Endothelial cell of umbilical vein (primary cell): Measurements from ENCODE around the gene MYO15A. TPM values are rescaled to one million over a fixed set of nuclear protein-coding genes. Genes with fewer than 3 reads are reported as not detected.

ENCODE experiments used
- BruUV-seq: library from RNA; stranded (reverse); fragments of 400-500 nt; replicated peaks from 2 replicates; lab custom pipeline; 2021; lab: Mats Ljungman, UMichigan
- CTCF ChIA-PET: fragments of 300-600, 350-600 bp; sonication (Branson Sonifier 250); formaldehyde crosslinking; loops from one replicate; lab custom pipeline; 2021; ENCODE audit warnings: antibody characterized with exemption, inconsistent platforms; lab: Charles Lee
- POLR2A ChIA-PET: fragments of 300-600, 350-600 bp; sonication (Branson Sonifier 250); formaldehyde crosslinking; loops from one replicate; lab custom pipeline; 2021; ENCODE audit warnings: antibody characterized with exemption, inconsistent platforms; lab: Charles Lee
- DNase-seq: peaks from one replicate; pipeline ENCODE4 v3.0.0-alpha.2; 2011; ENCODE audit warnings: low read depth, low spot score
- FAIRE-seq: peaks from 2 replicates; lab custom pipeline; 2011; peaks lifted over from hg19 to GRCh38; lab: Jason Lieb, UNC
- H2AFZ ChIP-seq: 2 replicates; pipeline ENCODE4 v1.6.0; 2012; ENCODE audit warnings: low read depth, low read length, control low read depth, inconsistent platforms
- H3K27ac ChIP-seq: 2 replicates; pipeline ENCODE4 v1.5.1; 2011; ENCODE audit warnings: low read depth, mild to moderate bottlenecking, control low read depth, low read length, moderate library complexity; ENCODE audit not compliant: insufficient read depth
- H3K27me3 ChIP-seq, 2 experiments: 2 replicates each; pipeline versions ENCODE4 v1.6.0 to v1.6.1; 2011; ENCODE audit warnings: low read length in 2 of 2, mixed read lengths in 1 of 2; ENCODE audit not compliant: control insufficient read depth in 2 of 2, insufficient read depth in 2 of 2
- H3K36me3 ChIP-seq, 2 experiments: 2 replicates in 1 of 2; 3 replicates in 1 of 2; pipeline ENCODE4 v1.5.1; 2011; ENCODE audit warnings: low read length in 2 of 2, mild to moderate bottlenecking in 1 of 2, moderate library complexity in 1 of 2; ENCODE audit not compliant: control insufficient read depth in 2 of 2, insufficient read depth in 2 of 2; ENCODE audit errors: extremely low read depth in 1 of 2
- H3K4me1 ChIP-seq: 3 replicates; pipeline ENCODE4 v1.5.1; 2011; ENCODE audit warnings: mild to moderate bottlenecking, low read length; ENCODE audit not compliant: control insufficient read depth, insufficient read depth; ENCODE audit errors: extremely low read depth
- H3K4me2 ChIP-seq: 2 replicates; pipeline ENCODE4 v1.6.1; 2011; ENCODE audit warnings: low read length, control low read depth, mixed read lengths; ENCODE audit not compliant: insufficient read depth
- H3K4me3 ChIP-seq, 3 experiments: fragments of 200-600 bp in 1 of 3; sonication (generic), shearing (Covaris generic) in 1 of 3; replicated peaks in 1 of 3; 2 replicates each; pipeline ENCODE4 v1.5.1; 2011 to 2016; ENCODE audit warnings: control low read depth in 3 of 3, low read length in 3 of 3, mild to moderate bottlenecking in 2 of 3, inconsistent platforms in 1 of 3, low read depth in 1 of 3, moderate library complexity in 1 of 3; ENCODE audit not compliant: insufficient read depth in 1 of 3
- H3K79me2 ChIP-seq: 2 replicates; pipeline ENCODE4 v1.6.0; 2012; ENCODE audit warnings: low read length, inconsistent platforms; ENCODE audit not compliant: control insufficient read depth, insufficient read depth
- H3K9ac ChIP-seq: replicated peaks from 2 replicates; pipeline ENCODE3; 2011; ENCODE audit warnings: low read length, control low read depth; ENCODE audit not compliant: insufficient read depth; ENCODE audit errors: extremely low read depth
- H3K9me1 ChIP-seq: replicated peaks from 3 replicates; pipeline ENCODE4 v1.6.0; 2011; ENCODE audit warnings: mild to moderate bottlenecking, low read length; ENCODE audit not compliant: control insufficient read depth, insufficient read depth; ENCODE audit errors: extremely low read depth
- H3K9me3 ChIP-seq: replicated peaks from 2 replicates; pipeline ENCODE4 v1.5.1; 2012; ENCODE audit warnings: low read length, inconsistent platforms; ENCODE audit not compliant: control insufficient read depth, insufficient read depth
- H4K20me1 ChIP-seq: replicated peaks from 2 replicates; pipeline ENCODE3; 2011; ENCODE audit warnings: mild to moderate bottlenecking, low read length; ENCODE audit not compliant: control insufficient read depth, insufficient read depth; ENCODE audit errors: extremely low read depth
- CTCF ChIP-seq, 2 donors: IDR thresholded peaks; 1 replicate in 1 of 2; 2 replicates in 1 of 2; pipeline ENCODE4 v1.5.1; 2011; ENCODE audit warnings: low read length in 2 of 2, mild to moderate bottlenecking in 2 of 2, moderate library complexity in 2 of 2, control low read depth in 1 of 2, inconsistent platforms in 1 of 2, low read depth in 1 of 2; ENCODE audit not compliant: insufficient read depth in 1 of 2; ENCODE audit errors: extremely low read depth in 1 of 2
- EZH2 ChIP-seq: IDR thresholded peaks from 2 replicates; pipeline ENCODE4 v1.6.1; 2012; ENCODE audit warnings: borderline replicate concordance, low read depth, mild to moderate bottlenecking, moderate library complexity, low read length, inconsistent platforms; ENCODE audit not compliant: severe bottlenecking
- FOS ChIP-seq: IDR thresholded peaks from 2 replicates; pipeline ENCODE4 v1.6.1; 2011; ENCODE audit warnings: mild to moderate bottlenecking, low read length, moderate library complexity, borderline replicate concordance; ENCODE audit not compliant: insufficient read depth
- GATA2 ChIP-seq: IDR thresholded peaks from 2 replicates; pipeline ENCODE4 v1.7.0; 2011; ENCODE audit warnings: low read depth, mild to moderate bottlenecking, moderate library complexity, mixed read lengths, low read length; ENCODE audit not compliant: insufficient read length, insufficient read depth
- JUN ChIP-seq: IDR thresholded peaks from 2 replicates; pipeline ENCODE4 v1.6.1; 2011; ENCODE audit warnings: borderline replicate concordance, low read depth; ENCODE audit not compliant: insufficient read length, insufficient read depth
- MAX ChIP-seq: IDR thresholded peaks from 2 replicates; pipeline ENCODE4 v1.6.1; 2011; ENCODE audit not compliant: insufficient read depth, insufficient read length
- MYC ChIP-seq: IDR thresholded peaks from one replicate; pipeline ENCODE4 v1.6.1; 2011; ENCODE audit warnings: mild to moderate bottlenecking, low read depth, low read length
- POLR2A ChIP-seq: IDR thresholded peaks from 2 replicates; pipeline ENCODE4 v1.6.1; 2012; ENCODE audit warnings: low read depth, mild to moderate bottlenecking, control low read depth, low read length
- POLR2AphosphoS5 ChIP-seq: IDR thresholded peaks from 2 replicates; pipeline ENCODE4 v1.6.1; 2012; ENCODE audit warnings: low read depth, mild to moderate bottlenecking, control low read depth, low read length, moderate library complexity; ENCODE audit not compliant: insufficient read depth
- dilution Hi-C: fragments of 300-500 bp; cut with MboI; formaldehyde crosslinking; loops from one replicate; pipeline ENCODE4 v1.15.0; 2019; ENCODE audit warnings: low sequenced_read_pairs; ENCODE audit not compliant: extremely low pct_ligation_motif_present
- intact Hi-C: fragments of 100-400 bp; cut with micrococcal nuclease; formaldehyde crosslinking; loops from one replicate; pipeline ENCODE4 v1.10.0; 2022
- polyA plus RNA-seq, 4 experiments: library from polyadenylated mRNA; depleted of rRNA in 3 of 4; stranded (reverse) in 3 of 4; unstranded in 1 of 4; fragments of >200 nt; gene quantifications; 2 replicates each; pipeline versions ENCODE4 v1.2.1 to v1.2.3, GENCODE V29; 2011 to 2012; ENCODE audit warnings: missing spikeins in 1 of 4
- total RNA-seq: library from RNA; stranded (reverse); gene quantifications from 2 replicates; pipeline ENCODE4 v1.2.3, GENCODE V29; 2021

The MYO15A gene
- total and polyA plus RNA-seq, 2 donors (not counting 3 experiments of a cell fraction or from before 2014, with no cell fraction given) = 0.46 to 0.82 TPM

GRCh38 chr17:18177722-18178121 lies 69.2 kb downstream of the MYO15A start:
- H3K9me3 ChIP-seq = no peaks in the 10 kb centered on the region
- no TSS peak for BruUV-seq
- H3K9ac ChIP-seq = no peak overlapping the region
- H3K27ac ChIP-seq = no peak overlapping the region
- H4K20me1 ChIP-seq = no peaks in the 10 kb centered on the region
- no peaks in the 10 kb centered on the region for H3K79me2 ChIP-seq
- dilution Hi-C loops = no loop called here
- no peaks in the 10 kb centered on the region for H3K9me1 ChIP-seq
- DNase-seq (no peak), FAIRE-seq (no peak)
- H3K27me3 ChIP-seq = no peaks in the 10 kb centered on the region
- H2AFZ ChIP-seq = no peak overlapping the region
- ChIA-PET POLR2A (no interaction called here), CTCF (no interaction called here)
- H3K4me1 ChIP-seq = peaks cover 4% of the 10 kb centered on the region
- H3K36me3 ChIP-seq = no peaks in the 10 kb centered on the region
- intact Hi-C loops = no loop called here
- TF ChIP-seq FOS (no peak), JUN (no peak), POLR2AphosphoS5 (no peak), CTCF (IDR thresholded peaks at IDR 0.05; ENCODE audit: extremely low read depth in 1 of 2, insufficient read depth in 1 of 2, low read depth in 1 of 2, low read length in 2 of 2) (no peak), MAX (no peak), POLR2A (no peak), GATA2 (no peak), EZH2 (no peak), MYC (no peak)
- H3K4me2 ChIP-seq = no peak overlapping the region
- H3K4me3 ChIP-seq = no peak overlapping the region
